ENCODE data around the gene MAP2. TPM values are rescaled to one million over a fixed set of nuclear protein-coding genes. Genes with fewer than 3 reads are reported as not detected.
A peak's percentile ranks its signal among the peaks of the same experiment; 100 is the strongest.

The MAP2 gene
- total and polyA plus RNA-seq, 2 of the 8 experiments (the other 6 are each of a cell fraction or from before 2014, with no cell fraction given): 5.9 to 9.4 TPM

- Histone ChIP-seq H2BK5ac (ENCODE audit: low read depth, low read length) (no peak overlapping the region), H3K14ac (ENCODE audit: insufficient read length) (no peak overlapping the region), H3K36me3 (ENCODE audit: control insufficient read depth in 2 of 4, insufficient read depth in 4 of 4, low read length in 3 of 4) (no peaks in the 10 kb centered on the region), H3K9me3 (ENCODE audit: insufficient read depth in 2 of 2, low read depth in 1 of 2, low read length in 1 of 2) (no peaks in the 10 kb centered on the region; a peak in 1 of 4 replicates), H4K8ac (ENCODE audit: extremely low read depth, insufficient read depth, low read length) (no peak overlapping the region), H4K5ac (ENCODE audit: insufficient read length, low read depth, low read length) (no peak overlapping the region), H2BK12ac (ENCODE audit: low read depth, low read length) (no peak overlapping the region), H3K4me3 (ENCODE audit: extremely low read depth in 1 of 4, insufficient read depth in 2 of 4, low read depth in 3 of 4, low read length in 4 of 4) (no peak overlapping the region), H2BK15ac (ENCODE audit: low read length) (no peak overlapping the region), H3K27ac (ENCODE audit: low read depth, low read length) (no peak overlapping the region), H3K56ac (replicated peaks; ENCODE audit: insufficient read length, low read depth, low read length) (no peak overlapping the region), H3K18ac (ENCODE audit: extremely low read depth, low read length) (no peak overlapping the region), H4K20me1 (replicated peaks in 1 of 2; ENCODE audit: control insufficient read depth in 1 of 2, insufficient read depth in 2 of 2, low read length in 2 of 2) (no peaks in the 10 kb centered on the region), H3K9ac (replicated peaks in 1 of 4; ENCODE audit: extremely low read depth in 1 of 4, low read depth in 3 of 4, low read length in 3 of 4) (no peak overlapping the region), H2AFZ (ENCODE audit: low read length) (no peak overlapping the region), H3K4ac (replicated peaks; ENCODE audit: insufficient read length, low read depth, low read length) (no peak overlapping the region), H2AK5ac (ENCODE audit: low read depth, low read length) (no peak overlapping the region), H2BK120ac (replicated peaks; ENCODE audit: low read depth, low read length) (no peak overlapping the region), H3K79me2 (ENCODE audit: control insufficient read depth in 1 of 2, insufficient read depth in 2 of 2, low read length in 2 of 2) (no peaks in the 10 kb centered on the region), H3K23ac (ENCODE audit: insufficient read length) (no peak overlapping the region), H3K23me2 (ENCODE audit: low read depth, low read length) (peaks cover 3% of the 10 kb centered on the region; the same call in 1 of the 2 replicates), H3K79me1 (ENCODE audit: low read depth, low read length) (no peaks in the 10 kb centered on the region), H4K91ac (replicated peaks; ENCODE audit: insufficient read length, low read length) (no peak overlapping the region), H2BK20ac (ENCODE audit: low read length) (no peak overlapping the region), H3K4me1 (replicated peaks in 1 of 4; ENCODE audit: control insufficient read depth in 3 of 4, insufficient read depth in 4 of 4, low read length in 3 of 4) (peaks cover 0 to 2% (median 0%) of the 10 kb centered on the region in 4 experiments; a peak in 3 of 7 replicates), H3K27me3 (replicated peaks in 1 of 4; ENCODE audit: control insufficient read depth in 3 of 4, extremely low read depth in 1 of 4, insufficient read depth in 3 of 4, low read length in 3 of 4) (peaks cover 2 to 25% (median 14%) of the 10 kb centered on the region in 4 experiments), H3K4me2 (ENCODE audit: insufficient read depth in 1 of 2, low read depth in 2 of 2, low read length in 2 of 2) (no peak overlapping the region)
- TF ChIP-seq, protein P1, sequence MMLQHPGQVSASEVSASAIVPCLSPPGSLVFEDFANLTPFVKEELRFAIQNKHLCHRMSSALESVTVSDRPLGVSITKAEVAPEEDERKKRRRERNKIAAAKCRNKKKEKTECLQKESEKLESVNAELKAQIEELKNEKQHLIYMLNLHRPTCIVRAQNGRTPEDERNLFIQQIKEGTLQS (IDR thresholded peaks at IDR 0.05; ENCODE audit: insufficient read depth, low read depth, low read length): no peak
- peak in 1 of 2 experiments; percentile 65; a peak in 1 of 3 replicates for TF ChIP-seq EP300 (IDR thresholded peaks at IDR 0.05; ENCODE audit: borderline replicate concordance in 1 of 2, low read depth in 2 of 2, low read length in 2 of 2)
- DNase-seq (ENCODE audit: low read depth in 1 of 2, low spot score in 2 of 2) (no peak), FAIRE-seq (no peak)
- 73% methylated on average over 3 of the region's 3 CpGs; no CpG with 5 or more reads in 1 of the 2 experiments for WGBS, 2 experiments (ENCODE audit: extremely low coverage in 1 of 2, insufficient coverage in 1 of 2, insufficient read length in 1 of 2, insufficient replicate concordance in 2 of 2, low coverage in 1 of 2, low lambda C conversion rate in 2 of 2, missing lambda C conversion rate in 1 of 2)
- CTCF ChIA-PET (ENCODE audit: partially characterized antibody): no interaction called here
- POLR2A ChIA-PET (ENCODE audit: partially characterized antibody): no interaction called here
Measured at GRCh38 chr2:209773377-209773776, 349.5 kb downstream of the MAP2 start.

Small RNA genes lying within 50 kb of the gene (small RNA-seq; reads per million reads assigned to genes)
- not detected for gene RNA5SP118 (ENCODE audit: insufficient read depth)

All from H1 (cell line).